LNCaP clone FGC (cell line): ENCODE measurements around the gene TBATA.

Experiments
- DNase-seq: peaks from one replicate; pipeline ENCODE4 v3.0.0-alpha.2; 2011; ENCODE audit warnings: low read depth
- H3K4me3 ChIP-seq: 2 replicates; pipeline ENCODE4 v1.5.1; 2011; ENCODE audit warnings: mild to moderate bottlenecking, low read depth, low read length, control low read depth
- CTCF ChIP-seq: IDR thresholded peaks from 2 replicates; pipeline ENCODE4 v1.5.1; 2012; ENCODE audit warnings: mild to moderate bottlenecking; ENCODE audit not compliant: control insufficient read depth, insufficient read depth; ENCODE audit errors: extremely low read depth

TBATA gene

DNA sequence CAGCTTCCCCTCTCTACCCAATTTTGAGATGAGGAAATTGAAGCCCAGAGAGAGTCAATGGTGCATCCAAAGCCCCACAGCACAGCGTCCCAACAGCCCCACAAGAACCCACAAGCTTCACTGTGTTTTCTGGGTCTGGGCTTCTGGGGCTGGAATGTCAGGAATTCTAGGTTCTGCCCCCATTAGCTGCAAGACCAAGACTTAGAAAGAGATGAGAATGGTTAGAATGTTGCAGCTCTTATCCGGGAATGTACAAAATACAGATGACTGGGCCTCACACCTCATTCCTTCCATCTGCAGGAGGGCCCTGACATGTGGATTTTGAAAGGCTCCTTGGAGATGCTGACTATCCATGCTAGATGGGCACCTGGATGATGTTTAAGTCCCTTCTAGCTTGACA, 24.5 kb upstream of the TBATA start:
- no peak for TF ChIP-seq CTCF
- DNase-seq: no peak

GRCh38 chr10:70809011-70809611, 23.9 kb upstream of the TBATA start:
- DNase-seq: no peak
- no peak for TF ChIP-seq CTCF
- no peak overlapping the region for H3K4me3 ChIP-seq

More for the DNA sequence above, 24.5 kb upstream of the TBATA start:
- no peak overlapping the region for H3K4me3 ChIP-seq

- no peak for DNase-seq
- no peak overlapping the region for H3K4me3 ChIP-seq
- TF ChIP-seq CTCF: no peak
Observed at GRCh38 chr10:70807556-70807955, 22.4 kb upstream of the TBATA start.

- no peak overlapping the region for H3K4me3 ChIP-seq
- TF ChIP-seq CTCF: no peak
- no peak for DNase-seq
Observed at GRCh38 chr10:70806841-70807240, 21.7 kb upstream of the TBATA start.

DNA sequence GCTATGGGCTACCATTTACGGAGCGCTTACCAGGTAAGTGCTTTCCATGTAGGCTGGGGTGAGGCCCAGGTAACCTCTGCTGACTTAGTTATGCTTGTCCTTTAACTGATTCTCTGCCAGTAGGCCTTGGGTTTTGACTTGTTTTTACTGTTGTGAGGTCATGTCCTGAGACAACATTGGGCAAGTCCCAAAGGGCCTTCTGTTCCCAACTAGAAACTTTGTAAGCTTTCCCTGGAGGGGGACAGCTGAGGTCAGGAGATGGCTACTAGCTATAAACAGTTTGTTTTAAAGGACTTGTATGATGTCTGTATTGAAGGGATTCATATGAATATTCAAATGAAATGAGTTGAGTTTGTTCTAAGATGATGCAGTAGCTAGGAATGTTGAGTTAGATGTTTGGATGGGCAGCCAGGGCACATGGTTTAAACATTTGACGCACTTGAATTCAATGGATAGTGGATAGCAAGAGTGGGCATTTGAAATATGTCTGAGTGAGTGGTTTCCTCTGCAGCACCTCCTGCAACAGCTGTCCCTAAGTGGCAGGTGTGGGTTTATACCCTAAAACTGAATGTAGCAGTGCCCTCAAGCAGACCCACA, 20.5 kb upstream of the TBATA start:
- TF ChIP-seq CTCF: no peak
- DNase-seq: no peak
- H3K4me3 ChIP-seq: no peak overlapping the region

GRCh38 chr10:70804421-70804808, 19.2 kb upstream of the TBATA start:
- no peak overlapping the region for H3K4me3 ChIP-seq
- DNase-seq: no peak
- TF ChIP-seq CTCF: no peak

DNA sequence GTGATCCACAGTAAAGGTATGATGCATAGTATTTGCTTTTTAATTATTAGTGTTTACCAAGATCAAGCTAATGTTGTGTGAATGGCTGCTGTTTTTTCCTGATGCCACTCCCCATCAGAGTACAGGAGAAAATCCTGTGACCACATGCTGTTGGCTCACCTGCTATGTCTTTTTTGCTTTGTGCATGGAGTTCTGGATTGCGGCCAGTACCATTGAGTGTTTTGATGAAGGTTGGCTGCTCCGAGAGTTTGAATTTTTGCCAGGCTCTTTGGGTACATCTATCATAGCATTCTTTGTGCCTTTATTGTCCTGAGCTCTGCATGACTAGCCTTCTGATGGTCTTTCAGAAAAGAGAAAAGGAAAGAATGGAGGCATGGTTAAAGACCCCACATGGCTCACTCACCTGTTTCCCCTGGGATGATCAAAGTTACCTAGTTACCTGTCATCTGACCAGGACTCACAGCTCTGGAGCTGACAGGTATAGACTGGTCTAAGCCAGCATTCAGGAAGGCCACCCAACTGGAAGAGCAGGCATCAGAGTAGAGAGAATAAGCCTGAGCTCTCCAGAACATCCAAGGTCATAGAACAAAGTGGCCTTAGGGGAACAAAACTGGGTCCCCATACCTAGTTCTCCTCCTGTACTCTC, 18.7 kb upstream of the TBATA start:
- DNase-seq: peak; percentile 87
- H3K4me3 ChIP-seq: no peak overlapping the region
- no peak for TF ChIP-seq CTCF
